WTC11 (cell line): Measurements from ENCODE around the gene NUDT15.
"Not testable (repeated sequence)": the region's sequence is repeated elsewhere in the genome, so short reads cannot be mapped to it uniquely, and the experiment has no call there.

Experiments
- ATF1 ChIP-seq: sonication (generic); formaldehyde crosslinking; IDR thresholded peaks from 2 replicates; pipeline ENCODE4 v1.8.1; 2023; ENCODE audit warnings: mild to moderate bottlenecking, moderate library complexity, missing genetic modification reagents
- CTCF ChIP-seq: fragments of 200-600 bp; IDR thresholded peaks from 2 replicates; pipeline ENCODE4 v1.8.0; 2022; ENCODE audit warnings: antibody characterized with exemption
- ERG ChIP-seq: fragments of 250-450 bp; sonication (Bioruptor Pico); IDR thresholded peaks from 2 replicates; pipeline ENCODE4 v1.8.0; 2021; ENCODE audit warnings: mild to moderate bottlenecking
- ETV6 ChIP-seq: sonication (generic); formaldehyde crosslinking; IDR thresholded peaks from 2 replicates; pipeline ENCODE4 v1.8.1; 2022; ENCODE audit warnings: mild to moderate bottlenecking, missing genetic modification reagents
- NFYB ChIP-seq: sonication (generic); formaldehyde crosslinking; conservative IDR thresholded peaks from 2 replicates; pipeline ENCODE4 v1.8.0; 2022; ENCODE audit warnings: low read depth, missing genetic modification reagents
- NR2C2 ChIP-seq: sonication (generic); formaldehyde crosslinking; IDR thresholded peaks from 2 replicates; pipeline ENCODE4 v1.8.0; 2022; ENCODE audit warnings: mild to moderate bottlenecking, missing genetic modification reagents
- NR3C1 ChIP-seq: sonication (generic); formaldehyde crosslinking; conservative IDR thresholded peaks from 2 replicates; pipeline ENCODE4 v1.8.1; 2023; ENCODE audit warnings: low read depth, mild to moderate bottlenecking, missing genetic modification reagents
- RELA ChIP-seq: sonication (generic); formaldehyde crosslinking; IDR thresholded peaks from 2 replicates; pipeline ENCODE4 v1.8.1; 2022; ENCODE audit warnings: missing genetic modification reagents, mild to moderate bottlenecking, borderline replicate concordance
- USF2 ChIP-seq: sonication (generic); formaldehyde crosslinking; IDR thresholded peaks from 2 replicates; pipeline ENCODE4 v1.8.1; 2023; ENCODE audit warnings: mild to moderate bottlenecking, missing genetic modification reagents, moderate library complexity
- ZNF263 ChIP-seq: sonication (generic); formaldehyde crosslinking; IDR thresholded peaks from 2 replicates; pipeline ENCODE4 v1.8.1; 2022; ENCODE audit warnings: low read depth, mild to moderate bottlenecking, moderate library complexity, missing genetic modification reagents
- TF ChIP-seq, protein P1 (sequence below): sonication (generic); formaldehyde crosslinking; IDR thresholded peaks from 2 replicates; pipeline ENCODE4 v1.8.0; 2022; ENCODE audit warnings: mild to moderate bottlenecking, missing genetic modification reagents
- TF ChIP-seq, protein P2 (sequence below): sonication (generic); formaldehyde crosslinking; IDR thresholded peaks from 2 replicates; pipeline ENCODE4 v1.8.0; 2022; ENCODE audit warnings: mild to moderate bottlenecking, missing genetic modification reagents

- TF ChIP-seq USF2; CTCF; NR3C1; ZNF263 (CRISPR knock-in tag); NR2C2 (CRISPR knock-in tag); ATF1 (CRISPR knock-in tag); RELA (CRISPR knock-in tag); ETV6 (CRISPR knock-in tag); ERG (CRISPR knock-in tag); NFYB (CRISPR knock-in tag): not testable (repeated sequence)
- TF ChIP-seq, protein P1, sequence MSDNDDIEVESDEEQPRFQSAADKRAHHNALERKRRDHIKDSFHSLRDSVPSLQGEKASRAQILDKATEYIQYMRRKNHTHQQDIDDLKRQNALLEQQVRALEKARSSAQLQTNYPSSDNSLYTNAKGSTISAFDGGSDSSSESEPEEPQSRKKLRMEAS, result not testable (repeated sequence)
- TF ChIP-seq, protein P2, sequence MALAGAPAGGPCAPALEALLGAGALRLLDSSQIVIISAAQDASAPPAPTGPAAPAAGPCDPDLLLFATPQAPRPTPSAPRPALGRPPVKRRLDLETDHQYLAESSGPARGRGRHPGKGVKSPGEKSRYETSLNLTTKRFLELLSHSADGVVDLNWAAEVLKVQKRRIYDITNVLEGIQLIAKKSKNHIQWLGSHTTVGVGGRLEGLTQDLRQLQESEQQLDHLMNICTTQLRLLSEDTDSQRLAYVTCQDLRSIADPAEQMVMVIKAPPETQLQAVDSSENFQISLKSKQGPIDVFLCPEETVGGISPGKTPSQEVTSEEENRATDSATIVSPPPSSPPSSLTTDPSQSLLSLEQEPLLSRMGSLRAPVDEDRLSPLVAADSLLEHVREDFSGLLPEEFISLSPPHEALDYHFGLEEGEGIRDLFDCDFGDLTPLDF (CRISPR knock-in tag), result not testable (repeated sequence)
These were observed 22.4 kb downstream of the NUDT15 start for GRCh38 chr13:48059951-48060350.
